Non-pigmented ciliary epithelial cell (primary cell): ENCODE data around the gene RGP1.
A peak's percentile ranks its signal among the peaks of the same experiment; 100 is the strongest.

Experiments
- DNase-seq: peaks from one replicate; pipeline ENCODE4 v3.0.0-alpha.2; 2010; ENCODE audit warnings: low read depth

Gene RGP1

DNA sequence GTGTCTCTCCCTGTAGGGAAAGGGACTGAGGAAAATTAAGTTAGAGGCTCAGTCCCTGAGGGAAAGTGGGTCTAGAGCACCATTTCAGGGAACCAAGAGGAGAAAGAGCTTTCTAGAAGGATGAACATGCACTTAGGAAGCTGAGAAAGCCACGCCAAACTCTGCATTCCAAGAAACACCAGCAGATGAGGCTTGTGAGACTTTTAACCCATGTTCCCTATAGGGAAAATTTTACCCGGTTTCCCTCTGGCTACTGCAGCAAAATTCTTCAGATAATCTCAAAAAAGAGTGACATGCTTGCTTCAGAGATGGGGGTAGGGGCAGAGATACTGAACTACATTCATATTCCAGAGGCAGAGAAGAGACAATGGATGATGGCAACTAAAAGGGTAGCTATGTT, 25.7 kb upstream of the RGP1 start:
- no peak for DNase-seq

DNA sequence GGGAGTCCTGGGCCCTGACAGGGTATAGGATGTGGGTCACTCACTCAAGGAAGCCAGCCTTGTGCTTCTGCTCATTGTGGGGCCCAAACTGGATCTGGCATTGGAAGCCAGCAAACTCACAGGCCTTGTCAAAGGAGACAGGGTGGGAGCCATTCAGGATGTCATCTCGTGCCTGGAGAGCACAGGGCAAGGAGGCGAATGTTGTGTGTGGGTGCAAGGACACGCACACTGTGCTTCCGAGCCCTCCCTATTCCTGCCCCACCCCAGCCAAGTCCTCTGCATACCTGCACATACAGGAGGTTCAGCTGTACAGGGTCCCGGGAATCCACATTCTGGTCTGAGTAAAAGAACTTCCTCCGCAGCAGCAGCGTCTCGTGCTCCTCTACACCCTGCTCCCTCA, 25.2 kb upstream of the RGP1 start:
- DNase-seq = no peak

DNA sequence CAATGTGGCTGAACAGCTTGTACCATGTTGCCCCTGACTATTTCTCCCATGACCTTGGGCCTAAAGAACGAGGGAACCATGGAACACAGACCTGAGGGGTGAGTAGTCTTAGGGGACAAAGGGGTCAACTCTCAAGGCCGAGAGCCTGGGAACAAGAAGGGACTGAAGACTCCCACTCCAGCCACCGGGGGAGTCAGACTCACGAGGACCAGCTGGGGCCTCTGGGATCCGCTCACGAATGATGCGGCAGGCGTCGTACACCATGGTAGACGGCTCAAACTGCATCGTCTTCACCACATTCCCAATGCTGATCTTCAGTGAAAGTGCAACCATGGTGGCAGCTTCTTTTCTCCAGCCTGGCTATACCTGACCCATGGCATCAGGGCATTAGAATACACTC, 23.7 kb upstream of the RGP1 start:
- no peak for DNase-seq

DNA sequence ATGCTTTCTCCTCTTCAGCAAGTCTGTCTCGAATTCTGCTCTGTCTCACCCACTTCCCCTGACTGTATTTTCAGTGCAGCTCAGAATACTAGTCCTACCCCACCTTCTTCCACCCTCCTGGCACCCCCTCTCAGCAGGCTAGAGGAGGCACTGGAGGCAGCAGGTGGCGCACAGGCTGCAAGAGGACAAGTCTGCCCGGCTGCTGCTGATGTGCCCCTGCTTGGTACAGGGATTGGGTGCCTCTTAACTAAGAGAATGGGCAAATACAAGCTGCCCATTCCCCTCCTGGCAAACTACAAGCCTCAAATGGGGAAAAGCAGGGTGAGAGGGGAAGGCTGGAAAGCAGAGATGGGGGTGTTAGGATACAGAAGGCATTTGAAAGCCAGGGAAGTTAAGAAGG, 22.2 kb upstream of the RGP1 start:
- DNase-seq = no peak

DNA sequence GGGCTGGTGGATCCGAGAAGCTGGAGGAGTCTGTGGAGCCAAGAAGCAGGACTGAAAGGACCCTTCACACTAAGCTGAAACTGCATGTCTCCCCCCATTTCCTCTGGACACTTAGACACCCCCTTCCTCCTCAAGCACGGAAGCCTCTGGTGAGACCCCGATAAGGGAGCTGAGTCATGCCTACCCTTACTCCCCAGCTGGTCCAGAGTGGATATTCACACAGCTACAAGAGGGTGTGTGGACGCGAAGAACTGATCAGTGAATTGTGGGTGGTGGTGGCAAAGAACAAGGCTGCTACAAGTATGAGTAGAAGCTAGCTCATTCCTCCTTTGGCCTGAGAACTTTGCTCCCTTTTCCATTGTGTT, 21.4 kb upstream of the RGP1 start:
- no peak for DNase-seq

DNA sequence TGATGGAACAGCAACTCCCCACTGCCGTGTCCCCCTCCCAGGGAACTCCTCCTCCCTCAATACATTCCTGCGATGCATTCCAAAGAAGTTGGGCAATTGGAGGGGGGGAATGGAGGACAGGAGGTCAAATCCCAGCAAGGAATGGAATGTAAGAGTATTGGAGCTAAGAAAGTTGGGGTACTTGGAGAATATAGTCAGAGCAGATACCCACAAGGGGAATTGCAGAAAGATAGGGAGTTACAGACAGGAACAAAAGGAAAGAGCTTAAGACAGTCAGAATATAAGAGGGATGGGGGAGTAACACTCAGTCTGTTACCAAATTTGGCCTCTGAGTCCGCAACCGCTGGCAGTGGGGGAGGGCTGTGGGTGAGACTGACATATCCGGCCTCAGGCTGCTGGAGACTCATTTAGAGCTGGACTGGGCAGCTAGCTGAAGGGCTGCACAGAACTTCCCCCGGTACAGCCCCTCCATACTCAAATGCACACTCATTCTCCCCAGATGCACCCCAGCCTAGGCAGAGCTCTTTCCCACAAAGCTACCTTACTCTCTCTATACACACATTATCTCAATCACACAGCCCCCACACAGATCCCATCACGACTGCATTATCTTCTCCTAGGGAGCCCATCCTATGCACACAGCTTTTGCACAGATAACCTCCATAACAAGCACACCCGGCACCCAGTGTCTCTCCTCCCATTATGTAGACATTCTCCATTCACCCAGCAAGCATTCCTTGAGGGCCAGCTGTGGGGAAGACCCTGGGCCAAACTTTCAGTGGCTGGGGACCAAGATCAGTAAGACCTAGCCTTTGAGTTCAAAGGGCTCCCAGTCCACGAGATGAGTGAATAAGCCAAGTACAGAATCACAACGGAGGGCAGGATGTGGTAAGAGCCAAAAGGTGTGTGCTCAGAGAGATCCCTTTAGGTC, 20.8 kb upstream of the RGP1 start:
- no peak for DNase-seq

DNA sequence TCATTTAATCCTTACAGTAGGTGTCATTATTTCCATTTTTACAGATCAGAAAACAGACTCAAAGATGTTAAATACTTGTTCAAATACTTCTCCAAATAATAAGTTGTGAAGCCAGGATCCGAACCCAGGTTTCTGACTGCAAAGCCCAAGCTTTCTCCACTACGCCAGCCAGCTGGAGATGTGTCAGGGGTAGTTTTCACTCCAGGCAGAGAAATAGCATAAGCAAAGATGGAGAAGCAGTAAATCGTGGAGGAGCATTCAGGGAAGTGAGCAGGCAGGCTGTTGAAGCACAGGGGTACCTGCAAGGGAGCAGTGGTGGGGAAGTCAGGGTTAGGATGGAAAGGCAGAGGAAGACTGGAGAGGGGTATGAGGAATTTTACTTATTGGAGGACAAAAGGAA, 20.0 kb upstream of the RGP1 start:
- DNase-seq = no peak

DNA sequence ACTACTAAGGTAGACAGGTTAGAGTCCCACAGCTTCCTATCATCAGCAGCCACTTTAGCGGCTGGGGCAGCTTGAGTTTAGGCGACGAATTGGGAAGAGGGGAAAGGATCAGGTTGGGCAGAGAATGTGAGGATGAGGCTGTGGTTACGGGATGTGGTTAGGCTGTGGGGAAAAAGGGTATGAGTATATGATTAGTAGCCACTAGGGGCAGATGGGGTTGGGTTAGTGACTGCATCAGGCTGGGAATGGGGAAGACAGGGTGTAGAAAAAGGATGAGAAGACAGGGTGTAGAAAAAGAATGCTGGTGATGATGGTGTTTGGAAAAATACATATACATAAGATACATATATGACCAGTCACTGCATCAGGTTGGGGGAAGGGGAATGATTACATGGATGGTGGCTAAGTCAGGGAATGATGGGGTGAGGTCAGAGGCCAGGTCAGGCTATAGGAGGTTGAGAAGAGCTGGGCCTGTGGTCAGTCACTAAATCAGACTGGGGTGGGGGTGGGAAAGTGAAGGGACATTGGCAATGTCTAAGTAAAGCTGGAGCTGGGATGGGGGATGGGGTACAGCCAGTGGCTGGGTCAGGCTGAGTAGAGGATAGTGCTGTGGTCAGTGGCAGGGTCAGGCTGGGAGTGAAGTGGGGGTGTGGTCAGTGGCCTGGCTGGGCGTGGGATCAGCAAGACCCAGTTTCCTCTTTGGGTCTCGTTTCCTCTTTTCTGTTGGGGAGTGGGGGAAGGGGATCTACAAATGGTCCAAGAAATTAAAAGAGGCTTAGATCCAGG, 19.2 kb upstream of the RGP1 start:
- peak; percentile 69 for DNase-seq

DNA sequence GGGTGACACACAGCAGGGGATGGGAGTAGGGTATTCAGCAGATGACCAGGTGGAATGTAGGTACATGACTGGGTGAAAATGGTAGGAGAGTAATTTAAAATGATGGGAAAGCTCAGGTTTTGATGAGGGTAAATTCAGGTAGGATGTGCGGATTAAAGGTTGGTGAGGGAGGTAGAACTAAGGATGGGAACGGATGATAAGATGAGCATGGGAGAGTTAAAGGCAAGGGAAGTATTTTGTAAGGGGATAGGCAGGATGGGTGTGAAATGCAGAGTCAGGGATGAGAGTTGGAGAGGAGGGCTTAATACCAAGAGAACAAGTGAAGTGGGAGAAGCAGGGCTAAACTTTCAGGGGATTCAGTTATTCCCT, 18.6 kb upstream of the RGP1 start:
- no peak for DNase-seq

DNA sequence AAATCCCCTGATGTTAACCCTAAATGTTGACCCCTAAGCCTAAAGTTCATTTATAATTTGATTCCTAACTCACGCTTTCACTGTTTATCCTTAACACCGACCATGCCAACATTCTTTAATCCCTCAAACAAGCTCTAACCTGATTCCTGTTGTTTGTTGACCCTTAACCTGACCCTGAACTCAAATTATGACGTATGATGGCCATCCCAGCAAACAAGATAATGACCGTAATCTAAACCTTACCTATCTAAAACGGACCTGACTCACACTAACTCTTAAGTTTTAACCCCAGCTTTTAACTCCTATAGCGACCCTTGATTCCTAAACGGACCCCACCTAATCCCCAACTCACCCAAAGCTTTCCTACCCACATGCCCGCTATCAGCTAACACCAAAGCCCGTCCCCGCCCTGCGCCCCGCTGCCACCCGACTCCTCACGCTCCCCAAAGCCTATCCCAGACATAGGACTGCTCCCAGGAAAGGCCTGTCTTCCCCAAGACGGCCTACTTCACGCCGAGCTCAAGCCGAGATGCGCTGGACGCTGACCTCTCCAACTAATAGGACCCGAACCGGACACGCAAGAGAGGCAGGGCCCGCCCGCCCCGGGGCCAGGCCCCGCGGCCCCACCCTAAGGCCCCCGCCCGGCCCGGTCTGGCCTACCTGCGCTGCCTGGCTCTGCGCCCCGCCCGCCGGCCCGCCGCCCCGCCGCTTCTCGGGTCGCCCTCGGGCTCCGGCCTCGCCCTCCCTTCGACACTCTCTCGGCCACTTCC, 17.5 kb upstream of the RGP1 start:
- DNase-seq = no peak

DNA sequence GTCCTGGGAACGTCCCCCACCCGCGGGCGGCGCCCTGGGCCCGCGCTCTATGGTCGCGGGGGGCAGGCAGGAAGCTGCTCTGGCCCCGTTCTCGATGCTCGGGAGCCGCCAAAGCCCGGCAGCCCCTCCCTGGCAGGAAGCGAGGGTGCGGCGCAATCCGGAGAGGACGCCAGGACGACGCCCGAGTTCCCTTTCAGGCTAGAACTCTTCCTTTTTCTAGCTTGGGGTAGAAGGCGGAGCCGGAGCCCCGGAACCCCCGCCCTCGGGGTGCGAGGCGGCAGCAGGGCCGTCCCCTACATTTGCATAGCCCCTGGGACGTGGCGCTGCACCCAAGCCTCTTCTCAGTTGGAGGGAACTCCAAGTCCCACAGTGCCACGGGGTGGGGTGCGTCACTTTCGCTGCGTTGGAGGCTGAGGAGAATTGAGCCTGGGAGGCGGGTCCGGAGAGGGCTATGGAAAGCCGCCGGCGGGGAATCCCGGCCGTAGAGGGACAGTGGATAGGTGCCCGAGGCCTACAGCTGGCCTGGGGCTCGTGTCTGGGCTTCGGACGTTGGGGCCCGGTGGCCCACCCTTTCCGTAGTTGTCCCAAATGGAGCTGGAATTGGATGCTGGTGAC, 16.8 kb upstream of the RGP1 start, which contains the start of the genes CREB3 and TLN1:
CREB3 (plus strand) TSS at position 482 of the 615 bp plus-strand sequence; CDS start at position 589, 107 bp downstream.
TLN1 (minus strand) TSS at position 11 of the 615 bp plus-strand sequence. CDS start 6,501 bp downstream, outside the sequence.
- peak; percentile 95 for DNase-seq

DNA sequence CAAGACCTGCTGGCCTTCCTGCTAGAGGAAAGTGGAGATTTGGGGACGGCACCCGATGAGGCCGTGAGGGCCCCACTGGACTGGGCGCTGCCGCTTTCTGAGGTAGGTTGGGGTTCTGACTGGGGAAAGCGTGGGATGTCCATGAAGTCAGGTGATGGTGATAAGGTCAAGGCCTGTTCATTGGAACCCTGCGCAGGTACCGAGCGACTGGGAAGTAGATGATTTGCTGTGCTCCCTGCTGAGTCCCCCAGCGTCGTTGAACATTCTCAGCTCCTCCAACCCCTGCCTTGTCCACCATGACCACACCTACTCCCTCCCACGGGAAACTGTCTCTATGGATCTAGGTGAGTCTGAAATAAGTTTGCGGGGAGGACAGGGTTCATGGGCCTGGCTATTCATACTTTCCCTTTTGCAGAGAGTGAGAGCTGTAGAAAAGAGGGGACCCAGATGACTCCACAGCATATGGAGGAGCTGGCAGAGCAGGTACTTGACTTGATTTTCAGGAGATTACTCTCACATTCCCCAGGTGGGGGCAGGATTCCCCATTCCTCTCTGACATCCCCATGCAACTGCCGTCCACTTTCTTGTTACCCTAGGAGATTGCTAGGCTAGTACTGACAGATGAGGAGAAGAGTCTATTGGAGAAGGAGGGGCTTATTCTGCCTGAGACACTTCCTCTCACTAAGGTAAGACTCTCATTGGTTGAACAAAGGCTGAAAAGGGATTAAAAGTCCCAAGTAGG, 16.1 kb upstream of the RGP1 start:
- no peak for DNase-seq

DNA sequence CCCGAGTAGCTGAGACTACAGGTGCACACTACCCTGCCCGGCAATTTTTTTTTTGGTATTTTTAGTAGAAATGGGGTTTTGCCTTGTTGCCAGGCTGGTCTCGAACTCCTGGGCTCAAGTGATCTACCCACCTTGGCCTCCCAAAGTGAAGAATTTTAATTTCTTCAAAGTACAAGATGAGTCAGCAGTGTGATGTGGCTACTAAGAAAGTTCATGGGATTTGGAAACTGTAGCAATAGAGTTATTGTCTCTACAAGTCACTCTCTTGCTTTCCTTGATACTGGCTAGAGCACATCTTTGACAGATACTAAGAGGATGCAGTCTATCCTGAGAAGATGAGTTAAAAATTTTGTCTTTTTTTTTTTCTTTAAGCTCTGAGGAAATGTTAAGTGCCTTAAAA, 15.0 kb upstream of the RGP1 start:
- DNase-seq = no peak

DNA sequence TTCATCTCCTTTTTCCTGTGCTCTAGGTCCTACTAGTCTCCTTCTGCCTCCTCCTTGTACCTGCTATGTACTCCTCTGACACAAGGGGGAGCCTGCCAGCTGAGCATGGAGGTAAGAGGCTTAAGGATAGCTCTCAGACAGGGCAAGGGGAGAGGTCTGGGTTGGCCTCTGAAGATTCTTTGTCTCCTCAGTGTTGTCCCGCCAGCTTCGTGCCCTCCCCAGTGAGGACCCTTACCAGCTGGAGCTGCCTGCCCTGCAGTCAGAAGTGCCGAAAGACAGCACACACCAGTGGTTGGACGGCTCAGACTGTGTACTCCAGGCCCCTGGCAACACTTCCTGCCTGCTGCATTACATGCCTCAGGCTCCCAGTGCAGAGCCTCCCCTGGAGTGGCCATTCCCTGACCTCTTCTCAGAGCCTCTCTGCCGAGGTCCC, 12.9 kb upstream of the RGP1 start:
- DNase-seq = no peak

DNA sequence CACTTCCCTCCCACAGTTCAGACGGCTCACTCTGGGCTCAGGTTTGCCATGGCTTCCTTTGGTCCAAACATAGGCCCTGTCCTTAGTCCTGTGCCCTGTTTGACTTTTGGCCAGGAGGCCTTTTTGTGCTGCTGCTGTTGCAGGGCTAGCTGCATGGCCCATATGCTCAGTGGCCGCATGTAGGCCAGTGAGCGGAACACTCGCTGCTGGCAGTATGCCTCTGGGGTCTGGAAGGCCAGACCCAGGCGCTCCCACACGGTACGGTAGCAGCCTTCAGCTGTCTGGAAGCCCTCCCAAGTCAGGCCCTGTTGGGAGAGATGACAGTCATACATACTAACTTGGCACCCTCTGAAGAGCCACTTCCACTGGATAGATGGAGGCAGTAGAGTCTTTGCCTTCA, 11.9 kb upstream of the RGP1 start:
- DNase-seq = no peak

DNA sequence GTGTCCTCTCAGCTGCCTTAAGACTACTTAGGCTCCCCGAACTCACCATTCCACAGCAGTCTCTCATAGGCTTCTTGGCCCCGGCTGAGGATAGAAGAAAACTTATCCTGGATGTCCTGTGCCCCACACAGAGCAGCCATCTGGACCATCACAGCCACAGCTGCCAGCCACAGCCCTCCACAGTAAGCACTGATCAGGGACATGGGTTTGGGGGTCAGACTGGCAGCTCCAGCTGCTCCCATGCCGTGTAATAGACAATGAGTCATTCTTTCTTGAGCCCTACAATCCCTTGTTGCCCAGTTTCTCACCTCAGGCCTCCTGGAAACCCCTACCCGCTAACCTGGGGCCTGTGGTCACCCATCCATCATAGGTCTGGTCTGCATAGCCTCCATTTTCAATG, 10.9 kb upstream of the RGP1 start:
- no peak for DNase-seq

DNA sequence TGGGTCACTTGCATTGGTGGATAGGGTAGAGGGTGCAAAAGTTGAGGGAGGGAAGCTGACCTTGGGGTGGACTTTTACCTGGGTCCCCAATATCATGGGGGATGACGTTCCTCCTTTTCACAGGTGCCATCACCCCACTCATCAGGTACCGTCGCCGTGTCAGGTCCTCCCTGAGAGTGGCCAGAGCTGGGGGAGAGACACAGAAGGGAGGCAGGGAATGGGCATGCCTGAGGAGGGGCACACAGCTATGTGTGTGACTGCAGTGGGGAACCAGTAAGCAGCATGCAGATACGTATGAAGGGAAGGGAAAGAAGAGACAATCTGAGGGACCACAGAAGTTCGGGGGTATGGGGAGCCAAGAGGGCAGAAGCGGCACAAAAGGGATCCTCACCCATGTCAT, 10.2 kb upstream of the RGP1 start:
- no peak for DNase-seq

DNA sequence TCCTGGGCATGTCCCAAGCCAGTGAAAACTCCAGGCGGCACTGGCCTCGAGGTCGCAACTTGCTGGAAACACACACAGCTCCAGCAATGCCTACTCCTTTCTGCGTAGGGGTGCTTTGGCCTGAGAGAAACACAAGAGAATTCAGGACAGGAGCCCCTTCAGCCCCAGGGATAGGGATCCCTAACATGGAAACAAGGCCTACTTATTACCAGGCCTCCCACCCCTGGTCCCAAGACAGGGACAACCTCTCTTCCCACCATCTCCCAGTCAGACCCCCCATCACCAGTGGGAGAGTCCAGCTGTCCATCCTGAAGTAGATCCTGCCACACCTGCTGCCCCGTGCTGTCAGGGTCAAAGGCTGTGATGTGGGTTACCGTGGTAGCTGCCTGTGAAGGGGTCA, 8.8 kb upstream of the RGP1 start:
- no peak for DNase-seq

DNA sequence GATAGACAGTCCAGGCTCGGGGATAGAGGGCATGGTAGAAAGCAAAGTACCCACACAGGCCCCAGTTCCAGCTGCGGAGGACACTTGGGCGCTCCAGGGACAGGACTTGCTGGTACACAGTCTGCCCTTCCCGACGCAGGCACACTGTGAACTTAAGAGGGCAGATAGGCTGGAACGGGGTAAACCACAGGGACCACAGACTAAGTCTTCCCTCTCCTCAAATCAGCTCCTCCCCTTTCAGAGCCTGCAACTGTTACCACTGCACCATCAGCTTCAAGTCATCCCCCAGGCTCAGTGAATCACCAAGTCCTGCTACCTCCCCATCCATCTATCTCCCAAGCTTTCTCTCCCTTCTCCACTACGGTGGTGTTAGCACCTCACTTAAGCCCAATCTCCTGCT, 7.3 kb upstream of the RGP1 start:
- DNase-seq = no peak

DNA sequence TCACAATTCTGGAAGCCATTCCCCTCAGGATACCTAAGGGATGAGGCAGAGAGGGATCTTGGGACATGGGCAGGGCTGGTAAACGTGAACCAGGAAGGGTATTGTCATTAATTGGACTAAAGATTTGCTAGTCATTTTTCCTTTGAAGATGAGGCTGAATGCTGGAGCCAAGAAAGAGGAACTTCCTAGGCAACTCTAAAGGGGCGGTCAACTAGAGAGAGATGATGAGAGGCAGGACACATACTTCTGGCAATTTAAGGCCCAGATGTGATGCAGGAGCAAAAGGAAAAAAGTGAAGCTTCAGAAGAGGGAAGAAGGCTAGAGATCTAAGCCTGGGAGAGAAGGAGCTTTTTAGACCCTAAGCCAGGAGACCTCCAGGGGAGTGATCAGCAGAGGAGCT, 5.6 kb upstream of the RGP1 start:
- DNase-seq = no peak

DNA sequence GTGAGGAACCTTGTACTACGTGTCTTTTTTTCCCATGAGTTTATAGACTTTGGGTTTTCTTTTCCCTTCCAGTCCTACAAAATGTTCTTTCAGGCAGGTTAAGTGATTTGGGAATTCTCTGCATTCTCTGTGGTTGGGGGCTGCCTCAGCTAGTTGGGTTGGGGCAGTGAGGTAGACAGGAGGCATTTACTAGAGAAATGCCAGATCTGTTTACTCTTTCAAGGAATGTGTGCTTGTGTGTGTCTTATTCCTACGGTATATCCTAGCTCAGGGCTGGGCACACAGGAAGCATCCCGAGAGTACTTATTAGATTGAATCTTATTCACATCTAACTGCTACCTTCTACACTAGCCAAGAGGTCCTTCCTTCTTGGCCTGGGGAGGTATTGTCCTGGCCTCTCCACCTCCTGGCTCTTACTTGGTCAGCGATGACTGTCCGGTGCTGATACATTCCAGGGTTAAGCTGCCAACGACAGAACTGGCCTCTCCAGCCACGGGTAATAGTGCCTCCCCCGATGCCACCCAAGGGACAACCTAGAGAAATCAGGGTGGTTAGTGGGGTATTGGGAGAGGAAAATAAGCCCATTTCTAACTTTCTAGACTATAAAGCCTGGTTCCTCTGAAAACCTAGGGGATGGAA, 5.1 kb upstream of the RGP1 start:
- DNase-seq = no peak
